Kidney (tissue), 14 donors: Measurements from ENCODE around the gene JMJD1C. TPM values are rescaled to one million over a fixed set of nuclear protein-coding genes. Genes with fewer than 3 reads are reported as not detected.

ENCODE experiments used
- DNase-seq, 5 donors: peaks; one replicate each; pipeline ENCODE4 v3.0.0-alpha.2; 2013 to 2020
- FAIRE-seq: peaks from 2 replicates; lab custom pipeline; 2012; peaks lifted over from hg19 to GRCh38; lab: Jason Lieb, UNC
- H3K27ac ChIP-seq, 2 donors: one replicate each; pipeline ENCODE4 v1.7.0; 2013; ENCODE audit warnings: low read depth in 2 of 2, low read length in 2 of 2, inconsistent platforms in 1 of 2
- H3K27me3 ChIP-seq: one replicate; pipeline ENCODE4 v1.7.1; 2013; ENCODE audit warnings: low read length, inconsistent platforms; ENCODE audit not compliant: control insufficient read depth, insufficient read depth
- H3K36me3 ChIP-seq, 3 donors: one replicate each; pipeline versions ENCODE4 v1.7.0 to v1.7.1; 2013; ENCODE audit warnings: low read length in 3 of 3, control low read depth in 1 of 3, inconsistent platforms in 1 of 3; ENCODE audit not compliant: insufficient read depth in 3 of 3, control insufficient read depth in 2 of 3
- H3K4me1 ChIP-seq, 3 donors: one replicate each; pipeline versions ENCODE4 v1.7.0 to v1.7.1; 2013; ENCODE audit warnings: low read length in 3 of 3, inconsistent platforms in 1 of 3, low read depth in 1 of 3; ENCODE audit not compliant: control insufficient read depth in 2 of 3, insufficient read depth in 2 of 3
- H3K4me3 ChIP-seq, 3 donors: one replicate each; pipeline versions ENCODE4 v1.7.0 to v1.8.1; 2013; ENCODE audit warnings: low read length in 3 of 3, control low read depth in 1 of 3, inconsistent platforms in 1 of 3
- H3K9ac ChIP-seq, 3 donors: one replicate each; pipeline versions ENCODE4 v1.7.0 to v1.7.1; 2013; ENCODE audit warnings: low read length in 3 of 3, control low read depth in 1 of 3, inconsistent platforms in 1 of 3
- H3K9me3 ChIP-seq, 3 donors: one replicate each; pipeline versions ENCODE4 v1.7.0 to v1.7.1; 2013; ENCODE audit warnings: low read length in 3 of 3, control low read depth in 1 of 3, inconsistent platforms in 1 of 3; ENCODE audit not compliant: control insufficient read depth in 2 of 3, insufficient read depth in 1 of 3
- CTCF ChIP-seq: IDR thresholded peaks from 3 replicates; pipeline ENCODE4 v1.5.1; 2012; ENCODE audit warnings: mild to moderate bottlenecking, moderate library complexity, borderline replicate concordance; ENCODE audit not compliant: insufficient read depth; ENCODE audit errors: extremely low read depth
- intact Hi-C: fragments of 100-400 bp; cut with DNase I; formaldehyde crosslinking; loops from one replicate; pipeline ENCODE4 v1.11.1; 2022
- polyA plus RNA-seq: library from polyadenylated mRNA; stranded (reverse); fragments of 350-450 nt; fragmentation: Illumina TruSeq; extraction: RNeasy Lipid Tissue Mini Kit (QIAGEN cat#74804); gene quantifications from one replicate; pipeline ENCODE4 v1.2.3, GENCODE V29; 2014; ENCODE audit warnings: low read depth, low replicate concordance; ENCODE audit not compliant: insufficient read depth
- total RNA-seq: library from RNA; stranded (reverse); fragmentation: NEBNext Ultra II Directional; extraction: Animal tissue kit (Norgen Biotek cat#: 25700); gene quantifications from one replicate; pipeline ENCODE4 v1.2.1, GENCODE V29; 2021
- donor health status: control.
- donor health status: control.
- donor health status: control.
- donor health status: control.
- donor health status: control.
- donor health status: DM: yes; HTN: yes; CAD: no.
- donor health status: Normal renal cell carcinoma (clear cell type).

Gene JMJD1C
- total and polyA plus RNA-seq, 2 donors from 2014 or later = 18.9 to 92.9 TPM

DNA sequence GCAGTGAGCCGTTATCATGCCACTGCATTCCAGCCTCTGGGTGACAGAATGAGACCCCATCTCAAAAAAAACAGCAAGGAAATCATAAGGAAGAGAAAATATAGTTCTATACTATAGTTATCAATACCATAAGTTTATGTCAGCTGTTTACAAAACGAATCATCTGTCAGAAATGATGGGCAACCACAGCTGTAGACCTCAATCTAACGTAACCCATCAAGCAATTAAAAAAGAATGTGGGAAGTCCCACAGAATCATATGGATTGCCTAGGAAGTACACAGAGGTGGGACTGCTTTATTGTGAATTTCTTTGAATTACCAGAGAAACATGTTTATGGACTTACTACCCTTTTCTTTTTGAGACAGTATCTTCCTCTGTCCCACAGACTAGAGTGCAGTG lies 325.7 kb downstream of the JMJD1C start:
- H3K27ac ChIP-seq = no peak overlapping the region
- H3K4me3 ChIP-seq = no peak overlapping the region
- no peak for DNase-seq
- H3K4me1 ChIP-seq = peaks cover 0 to 5% (median under 1%) of the 10 kb centered on the region in 3 donors
- H3K27me3 ChIP-seq = no peaks in the 10 kb centered on the region
- TF ChIP-seq CTCF = no peak
- intact Hi-C loops = no loop called here
- peaks cover 0 to 2% (median 0%) of the 10 kb centered on the region in 3 donors for H3K36me3 ChIP-seq
- no peak overlapping the region for H3K9ac ChIP-seq
- H3K9me3 ChIP-seq = no peaks in the 10 kb centered on the region
- FAIRE-seq = no peak

DNA sequence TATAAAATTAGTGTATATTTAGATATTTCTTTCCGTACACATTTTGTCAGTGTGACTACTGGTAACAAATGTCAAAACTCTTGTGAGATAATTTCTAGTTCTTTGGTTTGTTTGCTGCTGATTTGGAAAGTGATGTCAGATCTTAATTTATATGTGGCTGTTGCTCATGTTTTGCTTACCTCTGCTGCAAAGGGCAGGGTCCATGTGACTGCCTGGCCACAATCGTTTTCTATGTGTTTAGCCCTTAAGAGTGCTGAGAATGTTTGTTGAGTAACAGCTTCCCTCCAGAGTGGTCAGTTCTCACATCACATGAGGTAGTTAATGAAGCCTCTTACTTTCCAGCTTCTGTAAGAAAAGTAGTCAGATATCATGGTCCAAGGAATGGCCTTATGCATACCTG lies 328.5 kb downstream of the JMJD1C start:
- no peaks in the 10 kb centered on the region for H3K27me3 ChIP-seq
- intact Hi-C loops = no loop called here
- no peak overlapping the region for H3K9ac ChIP-seq
- H3K4me1 ChIP-seq = peaks cover 0 to 8% (median 5%) of the 10 kb centered on the region in 3 donors
- no peak overlapping the region for H3K4me3 ChIP-seq
- TF ChIP-seq CTCF = no peak
- H3K27ac ChIP-seq = no peak overlapping the region
- no peak for DNase-seq
- H3K9me3 ChIP-seq = no peaks in the 10 kb centered on the region
- peaks cover 0 to 2% (median 0%) of the 10 kb centered on the region in 3 donors for H3K36me3 ChIP-seq
- no peak for FAIRE-seq

GRCh38 chr10:63133821-63134557 lies 331.8 kb downstream of the JMJD1C start:
- H3K4me1 ChIP-seq = peaks cover 0 to 8% (median 5%) of the 10 kb centered on the region in 3 donors
- FAIRE-seq (no peak), DNase-seq (peak in 1 of 5 donors; percentile 63)
- no peak for TF ChIP-seq CTCF
- H3K36me3 ChIP-seq = no peaks in the 10 kb centered on the region
- peak overlapping the region; percentile 64 to 97 (median 91) for H3K4me3 ChIP-seq
- H3K27ac ChIP-seq = peak overlapping the region; percentile 91
- no peaks in the 10 kb centered on the region for H3K27me3 ChIP-seq
- no peaks in the 10 kb centered on the region for H3K9me3 ChIP-seq
- intact Hi-C loops = no loop called here
- H3K9ac ChIP-seq = peak overlapping the region; percentile 20 to 96 (median 50)
